ENCODE data around the gene CACNA1I. TPM values are rescaled to one million over a fixed set of nuclear protein-coding genes. Genes with fewer than 3 reads are reported as not detected.

The CACNA1I gene
- total and polyA plus RNA-seq, 5 donors from 2014 or later = 0.06 to 10.6 (median 0.32) TPM

GRCh38 chr22:39666926-39667325, 96.4 kb downstream of the CACNA1I start:
- Mint-ChIP-seq H3K4me3 (peak overlapping the region in 1 of 4 donors; percentile 48), H3K36me3 (peaks cover 29% of the 10 kb centered on the region), H3K9me3 (peaks cover 0 to 17% (median 8%) of the 10 kb centered on the region in 7 donors), H3K4me1 (peaks cover 0 to 21% (median 5%) of the 10 kb centered on the region in 4 donors), H3K27me3 (peaks cover 5% of the 10 kb centered on the region), H3K27ac (no peak overlapping the region)
- H3K36me3 ChIP-seq (ENCODE audit: control insufficient read depth, insufficient read depth, low read length) = peaks cover 4% of the 10 kb centered on the region
- peaks cover 17% of the 10 kb centered on the region for H3K4me1 ChIP-seq (ENCODE audit: control insufficient read depth, insufficient read depth, low read length, poor library complexity, severe bottlenecking)
- ATAC-seq (ENCODE audit: low read depth in 2 of 2) (no peak), DNase-seq (no peak)
- H3K4me3 ChIP-seq (ENCODE audit: low read depth, low read length) = no peak overlapping the region
- H3K27ac ChIP-seq (ENCODE audit: insufficient read depth, low read length, poor library complexity, severe bottlenecking) = no peak overlapping the region
- no peaks in the 10 kb centered on the region for H3K27me3 ChIP-seq (ENCODE audit: control insufficient read depth, insufficient read depth, low read length)
- peaks cover 8 to 9% of the 10 kb centered on the region in 2 experiments for H3K9me3 ChIP-seq (ENCODE audit: control insufficient read depth in 2 of 2, low read length in 2 of 2)

- Histone ChIP-seq H3K9me3 (ENCODE audit: control insufficient read depth in 2 of 2, low read length in 2 of 2) (peaks cover 14 to 19% of the 10 kb centered on the region in 2 experiments), H3K4me3 (ENCODE audit: low read depth, low read length) (no peak overlapping the region), H3K27ac (ENCODE audit: insufficient read depth, low read length, poor library complexity, severe bottlenecking) (no peak overlapping the region), H3K4me1 (ENCODE audit: control insufficient read depth, insufficient read depth, low read length, poor library complexity, severe bottlenecking) (peaks cover under 1% of the 10 kb centered on the region), H3K36me3 (ENCODE audit: control insufficient read depth, insufficient read depth, low read length) (peaks cover 4% of the 10 kb centered on the region), H3K27me3 (ENCODE audit: control insufficient read depth, insufficient read depth, low read length) (no peaks in the 10 kb centered on the region)
- H3K27ac Mint-ChIP-seq = no peak overlapping the region
- no peak overlapping the region for H3K4me3 Mint-ChIP-seq
- ATAC-seq (ENCODE audit: low read depth in 2 of 2) (no peak), DNase-seq (no peak)
- H3K9me3 Mint-ChIP-seq = peaks cover 0 to 32% (median 11%) of the 10 kb centered on the region in 7 donors
- H3K4me1 Mint-ChIP-seq = peaks cover 0 to 4% (median 0%) of the 10 kb centered on the region in 4 donors
- no peaks in the 10 kb centered on the region for H3K27me3 Mint-ChIP-seq
- H3K36me3 Mint-ChIP-seq = peaks cover 43% of the 10 kb centered on the region
Observed at GRCh38 chr22:39669432-39669831, 98.9 kb downstream of the CACNA1I start.

GRCh38 chr22:39671936-39672335, 101.4 kb downstream of the CACNA1I start:
- Histone ChIP-seq H3K36me3 (ENCODE audit: control insufficient read depth, insufficient read depth, low read length) (peaks cover 4% of the 10 kb centered on the region), H3K27me3 (ENCODE audit: control insufficient read depth, insufficient read depth, low read length) (no peaks in the 10 kb centered on the region), H3K4me1 (ENCODE audit: control insufficient read depth, insufficient read depth, low read length, poor library complexity, severe bottlenecking) (no peaks in the 10 kb centered on the region), H3K9me3 (ENCODE audit: control insufficient read depth in 2 of 2, low read length in 2 of 2) (peaks cover 14 to 19% of the 10 kb centered on the region in 2 experiments), H3K27ac (ENCODE audit: insufficient read depth, low read length, poor library complexity, severe bottlenecking) (no peak overlapping the region), H3K4me3 (ENCODE audit: low read depth, low read length) (no peak overlapping the region)
- H3K27ac Mint-ChIP-seq = no peak overlapping the region
- ATAC-seq (ENCODE audit: low read depth in 2 of 2) (no peak), DNase-seq (no peak)
- H3K36me3 Mint-ChIP-seq = peaks cover 40% of the 10 kb centered on the region
- H3K4me3 Mint-ChIP-seq = peak overlapping the region in 1 of 4 donors; percentile 28
- H3K4me1 Mint-ChIP-seq = no peaks in the 10 kb centered on the region
- peaks cover 0 to 32% (median 11%) of the 10 kb centered on the region in 7 donors for H3K9me3 Mint-ChIP-seq
- peaks cover 4% of the 10 kb centered on the region for H3K27me3 Mint-ChIP-seq

- no peaks in the 10 kb centered on the region for H3K4me1 ChIP-seq (ENCODE audit: control insufficient read depth, insufficient read depth, low read length, poor library complexity, severe bottlenecking)
- H3K4me3 Mint-ChIP-seq = no peak overlapping the region
- peaks cover 0 to 31% (median 7%) of the 10 kb centered on the region in 7 donors for H3K9me3 Mint-ChIP-seq
- H3K27me3 Mint-ChIP-seq = peaks cover 4% of the 10 kb centered on the region
- no peaks in the 10 kb centered on the region for H3K4me1 Mint-ChIP-seq
- no peak for DNase-seq
- ATAC-seq (ENCODE audit: low read depth in 2 of 2) = no peak
- H3K27ac Mint-ChIP-seq = no peak overlapping the region
- no peak overlapping the region for H3K27ac ChIP-seq (ENCODE audit: insufficient read depth, low read length, poor library complexity, severe bottlenecking)
- no peaks in the 10 kb centered on the region for H3K27me3 ChIP-seq (ENCODE audit: control insufficient read depth, insufficient read depth, low read length)
- H3K36me3 Mint-ChIP-seq = peaks cover 34% of the 10 kb centered on the region
- no peak overlapping the region for H3K4me3 ChIP-seq (ENCODE audit: low read depth, low read length)
- H3K36me3 ChIP-seq (ENCODE audit: control insufficient read depth, insufficient read depth, low read length) = peaks cover 4% of the 10 kb centered on the region
- H3K9me3 ChIP-seq (ENCODE audit: control insufficient read depth in 2 of 2, low read length in 2 of 2) = peaks cover 14 to 19% of the 10 kb centered on the region in 2 experiments
Observed at GRCh38 chr22:39674536-39674935, 104.0 kb downstream of the CACNA1I start.

GRCh38 chr22:39675947-39676346, 105.4 kb downstream of the CACNA1I start:
- Mint-ChIP-seq H3K36me3 (peaks cover 29% of the 10 kb centered on the region), H3K27ac (no peak overlapping the region), H3K4me3 (no peak overlapping the region), H3K4me1 (no peaks in the 10 kb centered on the region), H3K9me3 (peaks cover 0 to 25% (median 7%) of the 10 kb centered on the region in 7 donors), H3K27me3 (peaks cover 4% of the 10 kb centered on the region)
- Histone ChIP-seq H3K4me1 (ENCODE audit: control insufficient read depth, insufficient read depth, low read length, poor library complexity, severe bottlenecking) (no peaks in the 10 kb centered on the region), H3K4me3 (ENCODE audit: low read depth, low read length) (no peak overlapping the region), H3K9me3 (ENCODE audit: control insufficient read depth in 2 of 2, low read length in 2 of 2) (peaks cover 14 to 19% of the 10 kb centered on the region in 2 experiments), H3K27me3 (ENCODE audit: control insufficient read depth, insufficient read depth, low read length) (no peaks in the 10 kb centered on the region), H3K27ac (ENCODE audit: insufficient read depth, low read length, poor library complexity, severe bottlenecking) (no peak overlapping the region), H3K36me3 (ENCODE audit: control insufficient read depth, insufficient read depth, low read length) (peaks cover 4% of the 10 kb centered on the region)
- ATAC-seq (ENCODE audit: low read depth in 2 of 2) (no peak), DNase-seq (no peak)

- no peaks in the 10 kb centered on the region for H3K27me3 ChIP-seq (ENCODE audit: control insufficient read depth, insufficient read depth, low read length)
- H3K4me3 ChIP-seq (ENCODE audit: low read depth, low read length) = no peak overlapping the region
- no peaks in the 10 kb centered on the region for H3K9me3 ChIP-seq (ENCODE audit: control insufficient read depth in 2 of 2, low read length in 2 of 2)
- no peaks in the 10 kb centered on the region for H3K4me1 ChIP-seq (ENCODE audit: control insufficient read depth, insufficient read depth, low read length, poor library complexity, severe bottlenecking)
- Mint-ChIP-seq H3K27ac (no peak overlapping the region), H3K4me1 (no peaks in the 10 kb centered on the region), H3K36me3 (peaks cover 23% of the 10 kb centered on the region), H3K27me3 (peaks cover 4% of the 10 kb centered on the region), H3K9me3 (peaks cover 0 to 7% (median 0%) of the 10 kb centered on the region in 7 donors), H3K4me3 (no peak overlapping the region)
- ATAC-seq (ENCODE audit: low read depth in 2 of 2) = no peak
- H3K27ac ChIP-seq (ENCODE audit: insufficient read depth, low read length, poor library complexity, severe bottlenecking) = no peak overlapping the region
- no peak for DNase-seq
- H3K36me3 ChIP-seq (ENCODE audit: control insufficient read depth, insufficient read depth, low read length) = no peaks in the 10 kb centered on the region
Observed at GRCh38 chr22:39677967-39678366, 107.4 kb downstream of the CACNA1I start.

GRCh38 chr22:39678862-39679490, 108.4 kb downstream of the CACNA1I start:
- no peak overlapping the region for H3K27ac ChIP-seq (ENCODE audit: insufficient read depth, low read length, poor library complexity, severe bottlenecking)
- Mint-ChIP-seq H3K9me3 (peaks cover 0 to 2% (median 0%) of the 10 kb centered on the region in 7 donors), H3K4me3 (no peak overlapping the region), H3K36me3 (peaks cover 17% of the 10 kb centered on the region), H3K27me3 (peaks cover 4% of the 10 kb centered on the region), H3K4me1 (no peaks in the 10 kb centered on the region), H3K27ac (no peak overlapping the region)
- ATAC-seq (ENCODE audit: low read depth in 2 of 2) (no peak), DNase-seq (no peak)
- no peaks in the 10 kb centered on the region for H3K9me3 ChIP-seq (ENCODE audit: control insufficient read depth in 2 of 2, low read length in 2 of 2)
- no peak overlapping the region for H3K4me3 ChIP-seq (ENCODE audit: low read depth, low read length)
- no peaks in the 10 kb centered on the region for H3K4me1 ChIP-seq (ENCODE audit: control insufficient read depth, insufficient read depth, low read length, poor library complexity, severe bottlenecking)
- no peaks in the 10 kb centered on the region for H3K27me3 ChIP-seq (ENCODE audit: control insufficient read depth, insufficient read depth, low read length)
- H3K36me3 ChIP-seq (ENCODE audit: control insufficient read depth, insufficient read depth, low read length) = no peaks in the 10 kb centered on the region

- no peak for DNase-seq
- no peak for ATAC-seq (ENCODE audit: low read depth in 2 of 2)
- Histone ChIP-seq H3K4me3 (ENCODE audit: low read depth, low read length) (no peak overlapping the region), H3K36me3 (ENCODE audit: control insufficient read depth, insufficient read depth, low read length) (no peaks in the 10 kb centered on the region), H3K9me3 (ENCODE audit: control insufficient read depth in 2 of 2, low read length in 2 of 2) (no peaks in the 10 kb centered on the region), H3K27me3 (ENCODE audit: control insufficient read depth, insufficient read depth, low read length) (no peaks in the 10 kb centered on the region), H3K4me1 (ENCODE audit: control insufficient read depth, insufficient read depth, low read length, poor library complexity, severe bottlenecking) (no peaks in the 10 kb centered on the region), H3K27ac (ENCODE audit: insufficient read depth, low read length, poor library complexity, severe bottlenecking) (no peak overlapping the region)
- Mint-ChIP-seq H3K4me1 (no peaks in the 10 kb centered on the region), H3K9me3 (peaks cover 0 to 2% (median 0%) of the 10 kb centered on the region in 7 donors), H3K4me3 (no peak overlapping the region), H3K27me3 (peaks cover 4% of the 10 kb centered on the region), H3K27ac (no peak overlapping the region), H3K36me3 (peaks cover 17% of the 10 kb centered on the region)
Observed at GRCh38 chr22:39679652-39680051, 109.1 kb downstream of the CACNA1I start.

Data from CD4-positive, CD25-positive, alpha-beta regulatory T cell (primary cell).